Activated T-helper 2 cell treated with anti-CD3 and anti-CD28 coated beads, Interferon-gamma antibody, Interleukin-2, Interleukin-4, amounts not matched to agents 10 μg/mL and 5 μg/mL and 100 μg/mL, durations not matched to agents 14 hours and 24 hours and 36 hours (primary cell): Measurements from ENCODE around the gene LGI4. TPM values are rescaled to one million over a fixed set of nuclear protein-coding genes. Genes with fewer than 3 reads are reported as not detected.
"Not testable (repeated sequence)": the region's sequence is repeated elsewhere in the genome, so short reads cannot be mapped to it uniquely, and the experiment has no call there.

Experiments used
- DNase-seq: peaks from one replicate; pipeline ENCODE4 v3.0.0; 2021; ENCODE audit warnings: low spot score
- H3K27ac Mint-ChIP-seq: one replicate; pipeline ENCODE4 v1.8.0; 2021; ENCODE audit warnings: mixed read lengths
- H3K27me3 Mint-ChIP-seq: one replicate; pipeline ENCODE4 v1.8.0; 2021; ENCODE audit warnings: low read depth, mixed read lengths
- H3K36me3 Mint-ChIP-seq: one replicate; pipeline ENCODE4 v1.8.0; 2021; ENCODE audit warnings: low read depth, mixed read lengths
- H3K4me1 Mint-ChIP-seq: one replicate; pipeline ENCODE4 v1.8.0; 2021; ENCODE audit warnings: low read depth, mixed read lengths
- H3K4me3 Mint-ChIP-seq: one replicate; pipeline ENCODE4 v1.8.0; 2021; ENCODE audit warnings: low read depth, mild to moderate bottlenecking, moderate library complexity, mixed read lengths
- H3K9me3 Mint-ChIP-seq: one replicate; pipeline ENCODE4 v1.8.0; 2021; ENCODE audit warnings: mixed read lengths
- intact Hi-C: fragments of 100-400 bp; cut with micrococcal nuclease; formaldehyde crosslinking; loops from one replicate; pipeline ENCODE4 v1.15.1; 2023
- total RNA-seq: library from RNA; stranded (reverse); gene quantifications from 2 replicates; pipeline ENCODE4 v1.2.3, GENCODE V29; 2022

The LGI4 gene
- total RNA-seq, 1 donor from 2014 or later = 0.27 TPM

DNA sequence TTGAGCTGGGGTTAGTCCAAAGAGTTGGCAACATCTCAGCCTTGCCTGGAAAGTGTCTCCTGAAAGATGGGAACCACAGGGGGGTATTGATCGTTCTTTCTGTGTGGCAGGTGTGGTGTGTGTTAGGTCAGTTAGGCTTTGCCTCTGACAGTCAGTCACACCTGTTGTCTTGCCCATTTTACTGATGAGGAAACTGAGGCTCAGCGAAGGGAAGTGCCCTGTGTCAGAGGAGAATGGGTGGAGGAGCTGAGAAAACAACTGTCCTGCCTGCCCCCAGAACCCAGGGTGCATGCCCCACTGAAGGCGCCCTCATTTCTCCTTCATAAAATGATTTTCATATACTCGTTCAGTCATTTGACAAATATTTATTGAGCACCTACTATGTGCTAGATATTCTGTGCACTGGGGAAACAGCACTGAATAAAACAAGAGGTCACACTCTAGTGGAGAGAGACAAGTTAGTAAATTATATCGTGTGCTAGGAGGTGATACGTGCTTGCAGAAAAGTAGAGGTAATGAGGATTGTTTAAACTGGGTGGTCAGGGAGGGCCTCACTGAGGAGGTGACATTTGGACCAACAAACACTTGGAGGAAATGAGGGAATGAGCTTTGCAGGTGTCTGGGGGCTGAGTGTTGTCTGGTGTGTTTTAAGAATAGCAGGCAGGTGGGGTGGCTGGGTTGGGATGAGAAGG is 21.3 kb upstream of the LGI4 start:
- Mint-ChIP-seq H3K4me3 (peak overlapping the region; percentile 100), H3K36me3 (peaks cover 65% of the 10 kb centered on the region), H3K27ac (peak overlapping the region; percentile 100), H3K9me3 (peaks cover under 1% of the 10 kb centered on the region), H3K27me3 (peaks cover 6% of the 10 kb centered on the region), H3K4me1 (peaks cover 36% of the 10 kb centered on the region)
- DNase-seq = no peak
- intact Hi-C loops = loop anchor here (2.0 to 5.0 kb wide), 3 partner anchors 51 to 191 kb away; partner anchors contain the start of genes FFAR1 and USF2

GRCh38 chr19:35155441-35155840 is 20.6 kb upstream of the LGI4 start:
- intact Hi-C loops = loop anchor here (2.0 to 5.0 kb wide), 3 partner anchors 51 to 192 kb away; partner anchors contain the start of genes FFAR1 and USF2
- Mint-ChIP-seq H3K36me3 (peaks cover 58% of the 10 kb centered on the region), H3K4me1 (peaks cover 35% of the 10 kb centered on the region), H3K27ac (peak overlapping the region; percentile 100), H3K9me3 (no peaks in the 10 kb centered on the region), H3K27me3 (peaks cover 6% of the 10 kb centered on the region), H3K4me3 (peak overlapping the region; percentile 100)
- no peak for DNase-seq

GRCh38 chr19:35154525-35155406 is 19.9 kb upstream of the LGI4 start, which contains the start of gene FXYD5:
TSS of gene FXYD5 (plus strand) at chr19:35154735. CDS start at chr19:35155551, 816 bp downstream.
- Mint-ChIP-seq H3K27ac (peak within 1 kb of the TSS; percentile 100), H3K9me3 (no peaks in the 10 kb centered on the region), H3K27me3 (peaks cover 6% of the 10 kb centered on the region), H3K4me3 (peak within 1 kb of the TSS; percentile 100), H3K36me3 (peaks cover 52% of the 10 kb centered on the region), H3K4me1 (peaks cover 37% of the 10 kb centered on the region)
- intact Hi-C loops = loop anchor here (2.0 to 5.0 kb wide), 3 partner anchors 52 to 193 kb away; partner anchors contain the start of genes FFAR1 and USF2
- peak; percentile 54 for DNase-seq

DNA sequence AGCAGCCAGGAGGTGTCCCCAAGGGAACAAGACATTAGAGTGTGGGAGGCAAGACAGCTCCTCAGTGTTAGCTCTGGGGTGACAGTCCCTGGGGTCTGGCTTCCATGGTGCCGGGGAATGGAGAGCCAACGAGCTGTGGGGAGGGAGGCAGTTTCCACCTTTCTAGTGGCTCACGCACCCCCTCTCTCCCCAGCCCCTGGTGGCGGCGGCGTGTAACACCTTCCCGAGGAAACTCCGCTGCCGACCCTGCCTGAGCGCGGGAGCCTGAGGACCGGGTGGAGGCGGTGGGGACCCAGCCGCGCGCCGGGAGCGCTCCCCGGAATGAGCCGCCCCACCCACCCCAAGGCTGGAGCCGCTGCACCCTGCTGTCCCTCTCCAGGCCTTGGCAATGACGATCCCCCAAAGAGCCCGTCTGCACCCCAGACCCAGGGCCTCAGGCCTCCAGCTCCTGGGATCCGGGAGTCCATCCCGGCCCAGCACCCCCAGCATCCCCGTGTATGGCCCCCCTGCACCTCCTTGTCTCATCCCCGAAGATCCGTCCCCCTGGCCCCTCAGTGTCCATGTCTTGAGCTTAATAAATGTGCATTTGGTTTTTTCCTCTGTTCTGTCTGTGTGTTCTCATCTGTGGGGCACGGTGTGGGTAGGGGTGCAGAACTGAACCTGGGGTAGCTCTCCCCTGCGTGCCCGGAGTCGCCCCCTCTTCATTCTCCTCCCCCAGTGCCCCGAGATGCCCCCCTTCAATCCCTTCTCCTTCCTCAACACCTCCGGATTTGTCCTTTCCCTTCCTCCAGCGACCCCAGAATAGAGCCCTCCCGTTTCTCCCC is 19.1 kb upstream of the LGI4 start:
- peak; percentile 63 for DNase-seq
- Mint-ChIP-seq H3K36me3 (peaks cover 43% of the 10 kb centered on the region), H3K4me3 (peak overlapping the region; percentile 100), H3K4me1 (peaks cover 37% of the 10 kb centered on the region), H3K9me3 (no peaks in the 10 kb centered on the region), H3K27me3 (peaks cover 6% of the 10 kb centered on the region), H3K27ac (peak overlapping the region; percentile 100)
- intact Hi-C loops = loop anchor here (2.0 kb wide), 2 partner anchors 53 to 115 kb away; partner anchors contain the start of gene USF2

GRCh38 chr19:35153129-35153522 is 18.3 kb upstream of the LGI4 start:
- DNase-seq, H3K27me3 Mint-ChIP-seq, intact Hi-C loops, H3K9me3 Mint-ChIP-seq: not testable (repeated sequence)
- H3K36me3 Mint-ChIP-seq = peaks cover 35% of the 10 kb centered on the region
- H3K27ac Mint-ChIP-seq = peak overlapping the region; percentile 30
- peak overlapping the region; percentile 68 for H3K4me3 Mint-ChIP-seq
- H3K4me1 Mint-ChIP-seq = peaks cover 34% of the 10 kb centered on the region

GRCh38 chr19:35151273-35152065 is 16.6 kb upstream of the LGI4 start:
- Mint-ChIP-seq H3K27ac (no peak overlapping the region), H3K36me3 (peaks cover 19% of the 10 kb centered on the region), H3K27me3 (peaks cover 6% of the 10 kb centered on the region), H3K4me3 (no peak overlapping the region), H3K4me1 (peaks cover 24% of the 10 kb centered on the region), H3K9me3 (no peaks in the 10 kb centered on the region)
- intact Hi-C loops = no loop called here
- no peak for DNase-seq

GRCh38 chr19:35150445-35150844 is 15.6 kb upstream of the LGI4 start:
- H3K27me3 Mint-ChIP-seq = peaks cover 7% of the 10 kb centered on the region
- no peak for DNase-seq
- peaks cover 15% of the 10 kb centered on the region for H3K4me1 Mint-ChIP-seq
- no peaks in the 10 kb centered on the region for H3K9me3 Mint-ChIP-seq
- peaks cover 8% of the 10 kb centered on the region for H3K36me3 Mint-ChIP-seq
- no peak overlapping the region for H3K4me3 Mint-ChIP-seq
- no peak overlapping the region for H3K27ac Mint-ChIP-seq
- intact Hi-C loops = no loop called here

GRCh38 chr19:35149463-35149862 is 14.6 kb upstream of the LGI4 start:
- DNase-seq = no peak
- Mint-ChIP-seq H3K4me1 (peaks cover 15% of the 10 kb centered on the region), H3K36me3 (no peaks in the 10 kb centered on the region), H3K27me3 (peaks cover 10% of the 10 kb centered on the region), H3K9me3 (no peaks in the 10 kb centered on the region), H3K4me3 (no peak overlapping the region), H3K27ac (no peak overlapping the region)
- intact Hi-C loops = no loop called here

DNA sequence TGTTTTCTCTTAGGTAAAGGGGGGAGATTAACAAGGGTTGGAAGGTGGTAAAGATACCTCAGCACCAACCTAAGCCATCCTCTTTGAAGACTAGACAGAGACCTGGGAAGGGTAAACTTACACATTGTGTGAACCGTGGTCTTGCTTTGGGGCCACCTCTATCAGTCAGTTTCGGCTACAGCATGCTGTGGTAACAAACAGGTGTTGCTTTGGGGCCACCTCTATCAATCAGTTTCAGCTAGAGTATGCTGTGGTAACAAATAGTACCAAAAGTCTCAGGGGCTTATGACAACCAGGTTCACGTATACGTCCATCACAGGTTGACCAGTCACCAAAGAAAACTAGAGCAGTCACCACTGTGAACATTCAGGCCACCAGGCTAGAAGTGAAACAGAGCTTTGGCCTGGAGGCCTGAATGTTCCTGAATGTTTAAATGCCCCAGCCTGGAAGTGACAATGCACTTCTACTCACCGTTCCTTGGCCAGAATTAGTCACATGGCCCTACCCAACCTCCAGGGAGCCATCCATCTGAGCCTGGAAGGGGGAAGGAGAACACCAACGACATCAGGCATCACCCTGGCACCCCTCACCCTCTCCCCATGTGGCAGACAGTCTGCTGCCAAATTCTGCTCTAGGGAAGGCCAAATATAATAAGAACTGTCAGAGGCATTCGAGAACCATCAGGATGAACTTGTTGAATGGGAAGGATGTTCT is 12.0 kb upstream of the LGI4 start:
- peaks cover 11% of the 10 kb centered on the region for H3K4me1 Mint-ChIP-seq
- H3K27ac Mint-ChIP-seq = no peak overlapping the region
- H3K9me3 Mint-ChIP-seq = no peaks in the 10 kb centered on the region
- H3K4me3 Mint-ChIP-seq = no peak overlapping the region
- peaks cover 16% of the 10 kb centered on the region for H3K27me3 Mint-ChIP-seq
- intact Hi-C loops = no loop called here
- DNase-seq = no peak
- no peaks in the 10 kb centered on the region for H3K36me3 Mint-ChIP-seq

DNA sequence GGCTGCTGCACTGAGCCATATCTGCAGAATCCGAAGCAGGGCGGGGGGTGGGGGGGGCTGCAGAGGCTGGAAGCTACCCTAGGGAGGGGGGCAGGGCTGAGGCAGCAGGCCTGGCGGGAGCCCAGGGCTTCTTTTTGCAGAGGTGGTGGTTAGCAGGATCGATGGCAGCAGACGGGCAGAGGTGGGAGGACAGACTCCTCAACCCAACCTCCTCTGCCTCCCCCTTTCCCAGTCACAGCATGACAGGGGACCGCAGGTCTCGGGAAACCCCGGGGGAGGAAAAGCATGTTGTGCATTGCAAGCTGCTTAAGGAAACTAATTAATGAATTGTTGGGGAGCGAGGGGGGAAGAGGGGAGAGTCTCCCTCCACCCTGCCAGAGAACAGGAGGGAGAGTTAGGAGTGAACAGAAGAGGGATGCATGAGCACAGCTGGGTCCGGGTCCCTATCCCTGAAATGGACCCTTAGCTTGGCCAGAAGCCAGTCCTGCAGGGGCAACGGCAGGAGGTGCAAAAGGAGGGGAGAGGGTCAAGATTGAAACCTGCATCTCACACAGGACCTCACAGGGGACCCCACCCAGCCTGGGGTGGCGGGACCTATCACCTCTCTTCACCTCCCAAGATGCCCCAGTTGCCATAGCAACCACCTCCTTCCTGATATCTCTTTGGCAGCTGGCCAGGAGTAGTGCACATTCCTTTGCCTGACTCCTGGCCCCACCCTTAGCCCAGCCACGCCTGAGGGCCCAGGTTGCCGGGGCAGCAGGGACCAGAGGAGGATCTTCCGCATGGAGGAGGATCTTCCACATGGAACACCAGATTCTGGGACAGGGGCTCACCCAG is 10.0 kb upstream of the LGI4 start:
- Mint-ChIP-seq H3K4me1 (peaks cover 21% of the 10 kb centered on the region), H3K4me3 (no peak overlapping the region), H3K27ac (no peak overlapping the region), H3K27me3 (peaks cover 24% of the 10 kb centered on the region), H3K9me3 (no peaks in the 10 kb centered on the region), H3K36me3 (no peaks in the 10 kb centered on the region)
- intact Hi-C loops = loop anchor here (5.0 kb wide), 1 partner anchor 122 kb away; the partner anchor contains the start of gene USF2
- no peak for DNase-seq
